GM18511 (cell line): ENCODE measurements around the gene GAN.

Source experiments
- ATAC-seq: cut with Tn5 transposase; IDR thresholded peaks from one replicate; pipeline ENCODE4 v1.9.1; 2021; ENCODE audit warnings: mild to moderate bottlenecking, moderate library complexity; ENCODE audit not compliant: unreplicated experiment

Gene GAN

GRCh38 chr16:81314603-81315270 lies at the start of gene GAN:
Gene GAN (plus strand): TSS chr16:81314962. CDS start chr16:81315114, 152 bp downstream.
- ATAC-seq, result peak; percentile 94

GRCh38 chr16:81265052-81265451 lies 49.7 kb upstream of the GAN start:
- ATAC-seq, result no peak

- no peak for ATAC-seq
Observed at GRCh38 chr16:81265658-81266451, 48.9 kb upstream of the GAN start.

- ATAC-seq, result no peak
Observed at GRCh38 chr16:81266680-81267095, 48.1 kb upstream of the GAN start.

GRCh38 chr16:81268509-81268908 lies 46.3 kb upstream of the GAN start:
- no peak for ATAC-seq

- ATAC-seq, result no peak
Observed at GRCh38 chr16:81273223-81273950, 41.4 kb upstream of the GAN start.

GRCh38 chr16:81275064-81275532 lies 39.7 kb upstream of the GAN start:
- no peak for ATAC-seq

GRCh38 chr16:81275795-81276194 lies 39.0 kb upstream of the GAN start:
- no peak for ATAC-seq

- ATAC-seq, result no peak
Observed at GRCh38 chr16:81276323-81276722, 38.4 kb upstream of the GAN start.

- no peak for ATAC-seq
Observed at GRCh38 chr16:81277541-81278080, 37.2 kb upstream of the GAN start.

GRCh38 chr16:81278526-81278925 lies 36.2 kb upstream of the GAN start:
- no peak for ATAC-seq

- ATAC-seq, result no peak
Observed at GRCh38 chr16:81279392-81279791, 35.4 kb upstream of the GAN start.

- no peak for ATAC-seq
Observed at GRCh38 chr16:81280393-81280792, 34.4 kb upstream of the GAN start.

- no peak for ATAC-seq
Observed at GRCh38 chr16:81283044-81283443, 31.7 kb upstream of the GAN start.

- ATAC-seq, result no peak
Observed at GRCh38 chr16:81284995-81285600, 29.7 kb upstream of the GAN start.

- no peak for ATAC-seq
Observed at GRCh38 chr16:81286190-81286589, 28.6 kb upstream of the GAN start.

GRCh38 chr16:81291117-81291516 lies 23.6 kb upstream of the GAN start:
- no peak for ATAC-seq

GRCh38 chr16:81292936-81293335 lies 21.8 kb upstream of the GAN start:
- ATAC-seq, result no peak

- no peak for ATAC-seq
Observed at GRCh38 chr16:81293909-81294802, 20.6 kb upstream of the GAN start.

GRCh38 chr16:81296631-81297030 lies 18.1 kb upstream of the GAN start:
- no peak for ATAC-seq
